K562 (cell line): ENCODE data around the gene SPTAN1. TPM values are rescaled to one million over a fixed set of nuclear protein-coding genes. Genes with fewer than 3 reads are reported as not detected.
A peak's percentile ranks its signal among the peaks of the same experiment; 100 is the strongest.

Source experiments
- ATAC-seq: fragments of 200-7000 bp; cut with Tn5 transposase; 3 replicates; pipeline ENCODE4 v1.9.1; 2020; ENCODE audit warnings: moderate library complexity
- BruUV-seq: library from RNA; stranded (reverse); fragments of 400-500 nt; replicated peaks from 2 replicates; lab custom pipeline; 2021; lab: Mats Ljungman, UMichigan
- CTCF ChIA-PET: fragments of 300-600 bp; formaldehyde crosslinking; extraction: SDS; loops from one replicate; lab custom pipeline; 2021; ENCODE audit warnings: low intra/inter-chr PET ratio; lab: Yijun Ruan, JAX
- POLR2A ChIA-PET: fragments of 300-600, 350-650 bp; sonication (Branson Sonifier 250); formaldehyde crosslinking; extraction: SDS; loops from one replicate; lab custom pipeline; 2021; ENCODE audit warnings: antibody characterized with exemption, inconsistent platforms; lab: Yijun Ruan, JAX
- DNase-seq, 4 experiments: peaks; one replicate each; pipeline versions ENCODE4 v3.0.0 to v3.0.0-alpha.2; 2011 to 2018; ENCODE audit warnings: low spot score in 3 of 4, mixed read lengths in 3 of 4; ENCODE audit errors: extremely low read depth in 1 of 4
- FAIRE-seq: peaks from 2 replicates; lab custom pipeline; 2011; peaks lifted over from hg19 to GRCh38; lab: Jason Lieb, UNC
- H2AFZ ChIP-seq: 2 replicates; pipeline ENCODE4 v1.6.0; 2011; ENCODE audit warnings: low read depth, low read length, control low read depth, inconsistent platforms
- H3K27ac ChIP-seq: fragments of 200-600 bp; 3 replicates; pipeline ENCODE4 v1.8.0; 2011; ENCODE audit warnings: low read depth, mild to moderate bottlenecking, control low read depth, inconsistent platforms, low read length, moderate library complexity, mixed read lengths; ENCODE audit errors: extremely low read depth
- H3K27me3 ChIP-seq, 2 experiments: fragments of 300-600 bp in 1 of 2; 2 replicates in 1 of 2; 3 replicates in 1 of 2; pipeline versions ENCODE4 v1.6.0 to v1.8.0; 2011; ENCODE audit warnings: inconsistent platforms in 2 of 2, low read length in 2 of 2, mild to moderate bottlenecking in 1 of 2, mixed read lengths in 1 of 2, moderate library complexity in 1 of 2; ENCODE audit not compliant: control insufficient read depth in 2 of 2, insufficient read depth in 2 of 2
- H3K36me3 ChIP-seq: fragments of 300-600 bp; 3 replicates; pipeline ENCODE4 v1.8.0; 2011; ENCODE audit warnings: mild to moderate bottlenecking, low read length, inconsistent platforms; ENCODE audit not compliant: control insufficient read depth, insufficient read depth
- H3K4me1 ChIP-seq, 2 experiments: fragments of 200-600 bp in 1 of 2; replicated peaks in 1 of 2; 2 replicates in 1 of 2; 3 replicates in 1 of 2; pipeline versions ENCODE4 v1.5.1 to v1.8.0; 2011; ENCODE audit warnings: inconsistent platforms in 2 of 2, low read length in 2 of 2, mild to moderate bottlenecking in 1 of 2, mixed read lengths in 1 of 2, moderate library complexity in 1 of 2; ENCODE audit not compliant: control insufficient read depth in 2 of 2, insufficient read depth in 2 of 2
- H3K4me2 ChIP-seq: 2 replicates; pipeline ENCODE4 v1.6.1; 2011; ENCODE audit warnings: low read length, control low read depth, inconsistent platforms, mixed read lengths; ENCODE audit not compliant: insufficient read depth
- H3K4me3 ChIP-seq: fragments of 200-600 bp; sonication (generic), shearing (Covaris generic); 2 replicates; pipeline ENCODE4 v1.5.1; 2016; ENCODE audit warnings: control low read depth, inconsistent platforms
- H3K79me2 ChIP-seq: fragments of 200-600 bp; 3 replicates; pipeline ENCODE4 v1.8.0; 2011; ENCODE audit warnings: low read length, inconsistent platforms; ENCODE audit not compliant: control insufficient read depth, insufficient read depth
- H3K9ac ChIP-seq, 2 experiments: 2 replicates each; pipeline versions ENCODE4 v1.6.0 to v1.6.1; 2011; ENCODE audit warnings: low read depth in 2 of 2, low read length in 2 of 2, control low read depth in 1 of 2, inconsistent platforms in 1 of 2, mild to moderate bottlenecking in 1 of 2, mixed read lengths in 1 of 2; ENCODE audit not compliant: insufficient read depth in 1 of 2
- H3K9me1 ChIP-seq: one replicate; pipeline ENCODE4 v1.6.0; 2011; ENCODE audit warnings: inconsistent platforms, mild to moderate bottlenecking, low read length, moderate library complexity; ENCODE audit not compliant: control insufficient read depth, insufficient read depth
- H3K9me3 ChIP-seq: replicated peaks from 2 replicates; pipeline ENCODE4 v1.5.1; 2011; ENCODE audit warnings: low read depth, low read length, inconsistent platforms; ENCODE audit not compliant: control insufficient read depth, insufficient read depth
- H4K20me1 ChIP-seq: replicated peaks from 2 replicates; pipeline ENCODE4 v1.6.1; 2011; ENCODE audit warnings: low read length, inconsistent platforms, mixed read lengths; ENCODE audit not compliant: control insufficient read depth, insufficient read depth
- ARNT ChIP-seq, 2 experiments: fragments of 450-650 bp; IDR thresholded peaks; 2 replicates each; pipeline ENCODE4 v1.6.1; 2016; ENCODE audit warnings: mild to moderate bottlenecking in 1 of 2
- ATF2 ChIP-seq: sonication (generic); formaldehyde crosslinking; IDR thresholded peaks from 2 replicates; pipeline ENCODE4 v1.8.1; 2022; ENCODE audit warnings: missing genetic modification reagents
- ELF4 ChIP-seq: fragments of 450-650 bp; formaldehyde crosslinking; IDR thresholded peaks from 2 replicates; pipeline ENCODE4 v1.4.0; 2022; ENCODE audit warnings: missing genetic modification characterization
- MTA1 ChIP-seq: fragments of 450-650 bp; IDR thresholded peaks from 2 replicates; pipeline ENCODE4 v1.6.1; 2017; ENCODE audit warnings: borderline replicate concordance
- NFIC ChIP-seq: fragments of 450-650 bp; IDR thresholded peaks from 2 replicates; pipeline ENCODE4 v1.6.1; 2017; ENCODE audit warnings: mild to moderate bottlenecking, inconsistent platforms
- RREB1 ChIP-seq: fragments of 250-450 bp; sonication (Bioruptor Pico); IDR thresholded peaks from 2 replicates; pipeline ENCODE4 v1.4.0; 2020
- TAF1 ChIP-seq: IDR thresholded peaks from 2 replicates; pipeline ENCODE4 v1.6.1; 2011; ENCODE audit warnings: mild to moderate bottlenecking, low read length, moderate library complexity; ENCODE audit not compliant: insufficient read depth, control insufficient read depth, severe bottlenecking; ENCODE audit errors: extremely low read depth
- WGBS: fragments of 100-300 bp; shearing (Covaris generic); methylation state at CpG from one replicate; pipeline ENCODE4 v1.1.6; 2016; ENCODE audit warnings: low coverage, mixed read lengths; ENCODE audit not compliant: insufficient coverage; ENCODE audit errors: missing lambda C conversion rate; 5-methylcytosine and 5-hydroxymethylcytosine counted together
- in situ Hi-C: fragments of 300-500 bp; cut with MboI; formaldehyde crosslinking; loops from 4 replicates; pipeline ENCODE4 v1.15.0; 2018; ENCODE audit warnings: inconsistent platforms, mixed read lengths
- intact Hi-C: fragments of 100-400 bp; cut with micrococcal nuclease; formaldehyde crosslinking; loops from 2 replicates; pipeline ENCODE4 v1.14.2; 2022
- polyA plus RNA-seq, 8 experiments: library from polyadenylated mRNA; depleted of rRNA in 4 of 8; stranded (reverse) in 5 of 8; unstranded in 3 of 8; fragments of >200 nt; fragmentation: Nextera tagmentation in 2 of 8; fragmentation: Illumina TruSeq in 1 of 8; extraction: Ambion mirVana in 2 of 8; extraction: Trizol in 1 of 8; gene quantifications; 2 replicates each; pipeline versions ENCODE4 v1.2.1 to v1.2.3, GENCODE V29; 2011 to 2014; ENCODE audit warnings: inconsistent platforms in 1 of 8, missing spikeins in 1 of 8
- total RNA-seq, 7 experiments: library from RNA; depleted of rRNA in 6 of 7; stranded (reverse); fragments of >200 nt in 6 of 7; fragmentation: Illumina TruSeq in 2 of 7; extraction: Trizol in 2 of 7; gene quantifications; 2 replicates each; pipeline versions ENCODE4 v1.2.1 to v1.2.3, GENCODE V29; 2011 to 2021; ENCODE audit warnings: low replicate concordance in 1 of 7

Gene SPTAN1
- total and polyA plus RNA-seq, 9 of the 15 experiments (the other 6 are each of a cell fraction or from before 2014, with no cell fraction given): 1.5 to 13.5 (median 6.8) TPM

GRCh38 chr9:128568470-128569078 lies 16.2 kb downstream of the SPTAN1 start:
- no peaks in the 10 kb centered on the region for H3K36me3 ChIP-seq
- no peak overlapping the region for H3K27ac ChIP-seq
- in situ Hi-C loops: no loop called here
- no peak for DNase-seq
- no peak overlapping the region for H3K4me3 ChIP-seq
- intact Hi-C loops: no loop called here
- H4K20me1 ChIP-seq: no peaks in the 10 kb centered on the region; the same call in 1 of the 2 replicates
- H3K9me1 ChIP-seq: no peaks in the 10 kb centered on the region
- H3K9ac ChIP-seq: no peak overlapping the region
- FAIRE-seq: no peak
- H3K79me2 ChIP-seq: no peaks in the 10 kb centered on the region
- no TSS peak for BruUV-seq
- no peak for ATAC-seq
- H2AFZ ChIP-seq: no peak overlapping the region
- H3K9me3 ChIP-seq: no peaks in the 10 kb centered on the region
- 25% methylated on average over 6 of the region's 8 CpGs for WGBS
- H3K4me1 ChIP-seq: no peaks in the 10 kb centered on the region; a peak in 1 of 5 replicates
- CTCF ChIA-PET: no interaction called here
- POLR2A ChIA-PET: interaction anchor here (1.0 to 1.5 kb wide), 2 partner anchors 10 to 16 kb away, joined by 6 read pairs; partner anchors contain the start of gene SPTAN1
- H3K27me3 ChIP-seq: peaks cover 0 to 21% of the 10 kb centered on the region in 2 experiments; a peak in 4 of 5 replicates
- H3K4me2 ChIP-seq: no peak overlapping the region
- TF ChIP-seq MTA1: no peak
- no peak for TF ChIP-seq RREB1 (CRISPR knock-in tag)
- no peak for TF ChIP-seq TAF1
- TF ChIP-seq NFIC: peak; percentile 91
- no peak for TF ChIP-seq ARNT (IDR thresholded peaks at IDR 0.05)
- TF ChIP-seq ELF4 (CRISPR knock-in tag): no peak
- no peak for TF ChIP-seq ATF2
